Endodermal cell (in vitro differentiated cells): ENCODE measurements around the gene KIF21B. TPM values are rescaled to one million over a fixed set of nuclear protein-coding genes. Genes with fewer than 3 reads are reported as not detected.

ENCODE experiments used
- DNase-seq: peaks from one replicate; pipeline ENCODE4 v3.0.0-alpha.2; 2017
- H3K27ac ChIP-seq: 2 replicates; pipeline ENCODE4 v1.5.1; 2013; ENCODE audit warnings: mild to moderate bottlenecking, low read depth, low read length, moderate library complexity
- H3K27me3 ChIP-seq: 2 replicates; pipeline ENCODE4 v1.6.1; 2013; ENCODE audit warnings: mild to moderate bottlenecking, low read length, moderate library complexity; ENCODE audit not compliant: insufficient read depth, control insufficient read depth, poor library complexity, severe bottlenecking
- H3K36me3 ChIP-seq: 2 replicates; pipeline ENCODE4 v1.7.0; 2013; ENCODE audit warnings: mild to moderate bottlenecking, low read length, moderate library complexity; ENCODE audit not compliant: control insufficient read depth, insufficient read depth
- H3K4me1 ChIP-seq: one replicate; pipeline ENCODE4 v1.7.0; 2013; ENCODE audit warnings: low read length; ENCODE audit not compliant: control insufficient read depth, insufficient read depth
- H3K4me3 ChIP-seq: 2 replicates; pipeline ENCODE4 v1.5.1; 2013; ENCODE audit warnings: mild to moderate bottlenecking, low read length, moderate library complexity
- H3K9ac ChIP-seq: 2 replicates; pipeline ENCODE4 v1.6.1; 2013; ENCODE audit warnings: mild to moderate bottlenecking, low read length, moderate library complexity; ENCODE audit not compliant: poor library complexity, severe bottlenecking; ENCODE audit errors: extremely low read depth
- H3K9me3 ChIP-seq: 2 replicates; pipeline ENCODE4 v1.6.1; 2013; ENCODE audit warnings: mild to moderate bottlenecking, low read length, moderate library complexity; ENCODE audit not compliant: control insufficient read depth
- H3K27ac Mint-ChIP-seq: 2 replicates; pipeline ENCODE4 v1.8.0; 2020; ENCODE audit warnings: mixed read lengths
- H3K27me3 Mint-ChIP-seq: 2 replicates; pipeline ENCODE4 v1.8.0; 2021; ENCODE audit warnings: mild to moderate bottlenecking, mixed read lengths; ENCODE audit not compliant: insufficient read depth
- H3K36me3 Mint-ChIP-seq: 2 replicates; pipeline ENCODE4 v1.8.0; 2020; ENCODE audit warnings: low read depth, mixed read lengths
- H3K4me1 Mint-ChIP-seq: 2 replicates; pipeline ENCODE4 v1.8.0; 2020; ENCODE audit warnings: mixed read lengths
- H3K4me3 Mint-ChIP-seq: 2 replicates; pipeline ENCODE4 v1.8.0; 2020; ENCODE audit warnings: mild to moderate bottlenecking, moderate library complexity, mixed read lengths
- H3K9me3 Mint-ChIP-seq: 2 replicates; pipeline ENCODE4 v1.8.0; 2020; ENCODE audit warnings: mild to moderate bottlenecking, mixed read lengths
- CTCF ChIP-seq: fragments of 200-600 bp; sonication (generic); conservative IDR thresholded peaks from 2 replicates; pipeline ENCODE4 v1.5.0; 2021; ENCODE audit warnings: antibody characterized with exemption, mild to moderate bottlenecking
- WGBS, 2 experiments: methylation state at CpG; one replicate each; pipeline versions ENCODE4 v1.1.5 to v1.1.7; 2013; ENCODE audit warnings: missing lambda C conversion rate in 2 of 2, mixed read lengths in 1 of 2; ENCODE audit not compliant: insufficient coverage in 1 of 2, insufficient read length in 1 of 2; 5-methylcytosine and 5-hydroxymethylcytosine counted together
- total RNA-seq, 2 donors: library from RNA; stranded (reverse); fragmentation: NEBNext Ultra II Directional in 1 of 2; extraction: Animal tissue kit (Norgen Biotek cat#: 25700) in 1 of 2; gene quantifications; 2 replicates in 1 of 2; 3 replicates in 1 of 2; pipeline ENCODE4 v1.2.1, GENCODE V29; 2021

Gene KIF21B
- total RNA-seq, 2 donors from 2014 or later = 8.8 to 14.7 TPM

- 87 to 94% methylated on average over 3 of the region's 3 CpGs for WGBS, 2 experiments
- Mint-ChIP-seq H3K27ac (no peak overlapping the region), H3K4me1 (peaks cover 17% of the 10 kb centered on the region)
Observed at GRCh38 chr1:200954434-200954833, 69.1 kb downstream of the KIF21B start.

GRCh38 chr1:200951016-200951415 is 72.5 kb downstream of the KIF21B start:
- TF ChIP-seq CTCF = no peak
- DNase-seq = peak; percentile 13
- peaks cover 12% of the 10 kb centered on the region for H3K9me3 ChIP-seq
- Mint-ChIP-seq H3K4me1 (peaks cover 15% of the 10 kb centered on the region), H3K27me3 (no peaks in the 10 kb centered on the region), H3K9me3 (peaks cover 24% of the 10 kb centered on the region), H3K36me3 (peaks cover 5% of the 10 kb centered on the region), H3K27ac (no peak overlapping the region), H3K4me3 (no peak overlapping the region)
- no peak overlapping the region for H3K9ac ChIP-seq
- WGBS, 2 experiments = 83 to 93% methylated on average over 2 of the region's 2 CpGs
- H3K36me3 ChIP-seq = no peaks in the 10 kb centered on the region
- H3K27me3 ChIP-seq = no peaks in the 10 kb centered on the region
- no peak overlapping the region for H3K4me3 ChIP-seq
- H3K27ac ChIP-seq = no peak overlapping the region
- H3K4me1 ChIP-seq = peaks cover 4% of the 10 kb centered on the region

More at GRCh38 chr1:200954434-200954833, 69.1 kb downstream of the KIF21B start:
- DNase-seq = peak; percentile 12
- Histone ChIP-seq H3K27me3 (no peaks in the 10 kb centered on the region), H3K9me3 (no peaks in the 10 kb centered on the region), H3K4me3 (no peak overlapping the region), H3K36me3 (no peaks in the 10 kb centered on the region), H3K9ac (no peak overlapping the region), H3K27ac (no peak overlapping the region), H3K4me1 (peaks cover 4% of the 10 kb centered on the region)
- no peaks in the 10 kb centered on the region for H3K9me3 Mint-ChIP-seq
- H3K27me3 Mint-ChIP-seq = no peaks in the 10 kb centered on the region
- no peak overlapping the region for H3K4me3 Mint-ChIP-seq
- no peak for TF ChIP-seq CTCF
- H3K36me3 Mint-ChIP-seq = no peaks in the 10 kb centered on the region

- Histone ChIP-seq H3K4me1 (peaks cover 4% of the 10 kb centered on the region), H3K27ac (no peak overlapping the region), H3K9me3 (peaks cover 12% of the 10 kb centered on the region), H3K4me3 (no peak overlapping the region), H3K36me3 (no peaks in the 10 kb centered on the region), H3K9ac (no peak overlapping the region), H3K27me3 (no peaks in the 10 kb centered on the region)
- Mint-ChIP-seq H3K4me1 (peaks cover 15% of the 10 kb centered on the region), H3K36me3 (peaks cover 5% of the 10 kb centered on the region), H3K9me3 (peaks cover 29% of the 10 kb centered on the region), H3K27me3 (no peaks in the 10 kb centered on the region), H3K27ac (no peak overlapping the region), H3K4me3 (no peak overlapping the region)
- no peak for TF ChIP-seq CTCF
- no peak for DNase-seq
- WGBS, 2 experiments = 94 to 95% methylated on average over 7 to 8 of the region's 8 CpGs
Observed at GRCh38 chr1:200949626-200950025, 73.9 kb downstream of the KIF21B start.
